Activated CD8-positive, alpha-beta memory T cell treated with anti-CD3 and anti-CD28 coated beads for 36 hours (primary cell): ENCODE data around the gene C19orf73. TPM values are rescaled to one million over a fixed set of nuclear protein-coding genes. Genes with fewer than 3 reads are reported as not detected.
"Not testable (repeated sequence)": the region's sequence is repeated elsewhere in the genome, so short reads cannot be mapped to it uniquely, and the experiment has no call there.

ENCODE experiments used
- CTCF ChIA-PET: fragments of 350-600 bp; sonication (Branson Sonifier 250); formaldehyde crosslinking; loops from one replicate; lab custom pipeline; 2021; ENCODE audit warnings: antibody characterized with exemption; lab: Charles Lee
- POLR2A ChIA-PET: fragments of 350-600 bp; sonication (Branson Sonifier 250); formaldehyde crosslinking; loops from one replicate; lab custom pipeline; 2021; ENCODE audit warnings: antibody characterized with exemption; lab: Charles Lee
- total RNA-seq, 2 experiments: library from RNA; stranded (reverse); gene quantifications; one replicate each; pipeline ENCODE4 v1.2.3, GENCODE V29; 2021

The C19orf73 gene
- total RNA-seq, 2 experiments from 2014 or later: 1.0 to 1.4 TPM

- POLR2A ChIA-PET: interaction anchor here (0.6 kb wide), 1 partner anchor 49 kb away, joined by 3 read pairs; no protein-coding TSS in a partner anchor
- CTCF ChIA-PET: interaction anchor here (0.7 to 1.1 kb wide), 2 partner anchors 27 to 215 kb away, joined by 3 read pairs; no protein-coding TSS in a partner anchor
Observed at GRCh38 chr19:49091391-49092038, 27.4 kb downstream of the C19orf73 start.

- ChIA-PET POLR2A (interaction anchor here (1.2 kb wide), 1 partner anchor 27 kb away, joined by 3 read pairs; no protein-coding TSS in a partner anchor), CTCF (interaction anchor here (0.6 to 2.5 kb wide), 6 partner anchors 12 to 375 kb away, joined by 3 to 9 read pairs (median 3); partner anchors contain the start of gene LIN7B)
Observed at GRCh38 chr19:49086296-49086695, 32.6 kb downstream of the C19orf73 start.

GRCh38 chr19:49085868-49086232 is 33.1 kb downstream of the C19orf73 start:
- POLR2A ChIA-PET: interaction anchor here (1.2 kb wide), 1 partner anchor 28 kb away, joined by 3 read pairs; no protein-coding TSS in a partner anchor

GRCh38 chr19:49085020-49085867 is 33.7 kb downstream of the C19orf73 start, which contains the start of gene SNRNP70:
SNRNP70 (plus strand) TSS chr19:49085451; CDS start chr19:49086415, 964 bp downstream.
- POLR2A ChIA-PET: interaction anchor here (1.2 kb wide), 1 partner anchor 28 kb away, joined by 3 read pairs; no protein-coding TSS in a partner anchor
- CTCF ChIA-PET: interaction anchor here (2.5 kb wide), 1 partner anchor 13 kb away, joined by 9 read pairs; no protein-coding TSS in a partner anchor

More at GRCh38 chr19:49085868-49086232, 33.1 kb downstream of the C19orf73 start:
- CTCF ChIA-PET: interaction anchor here (0.9 to 2.5 kb wide), 3 partner anchors 12 to 113 kb away, joined by 3 to 9 read pairs (median 3); partner anchors contain the start of gene LIN7B

- POLR2A ChIA-PET: interaction anchor here (0.7 kb wide), 2 partner anchors 29 to 89 kb away, joined by 4 to 9 read pairs; no protein-coding TSS in a partner anchor
- CTCF ChIA-PET: no interaction called here
Observed at GRCh38 chr19:49084206-49085019, 34.5 kb downstream of the C19orf73 start.

- ChIA-PET POLR2A (no interaction called here), CTCF (no interaction called here)
Observed at GRCh38 chr19:49081273-49081672, 37.7 kb downstream of the C19orf73 start.

GRCh38 chr19:49080392-49080791 is 38.6 kb downstream of the C19orf73 start:
- POLR2A ChIA-PET: no interaction called here
- CTCF ChIA-PET: interaction anchor here (1.2 kb wide), 1 partner anchor 17 kb away, joined by 4 read pairs; no protein-coding TSS in a partner anchor

GRCh38 chr19:49074869-49075268 is 44.1 kb downstream of the C19orf73 start:
- CTCF ChIA-PET: interaction anchor here (1.0 kb wide), 1 partner anchor 123 kb away, joined by 4 read pairs; no protein-coding TSS in a partner anchor
- POLR2A ChIA-PET: not testable (repeated sequence)

- CTCF ChIA-PET: interaction anchor here (0.7 to 1.6 kb wide), 5 partner anchors 18 to 156 kb away, joined by 3 to 4 read pairs (median 3); no protein-coding TSS in a partner anchor
- POLR2A ChIA-PET: no interaction called here
Observed at GRCh38 chr19:49073514-49074378, 45.2 kb downstream of the C19orf73 start.

GRCh38 chr19:49071860-49072547 is 46.9 kb downstream of the C19orf73 start:
- ChIA-PET CTCF (no interaction called here), POLR2A (no interaction called here)

GRCh38 chr19:49070416-49070815 is 48.5 kb downstream of the C19orf73 start:
- POLR2A ChIA-PET: no interaction called here

GRCh38 chr19:49069026-49069425 is 49.9 kb downstream of the C19orf73 start:
- POLR2A ChIA-PET: no interaction called here
- CTCF ChIA-PET: interaction anchor here (2.1 kb wide), 1 partner anchor 130 kb away, joined by 5 read pairs; no protein-coding TSS in a partner anchor

More at GRCh38 chr19:49070416-49070815, 48.5 kb downstream of the C19orf73 start:
- CTCF ChIA-PET: interaction anchor here (0.7 to 2.1 kb wide), 3 partner anchors 25 to 128 kb away, joined by 3 to 5 read pairs (median 4); partner anchors contain the start of gene RUVBL2

Other genes starting within 250 kb of the C19orf73 start
- gene PPP1R15A, start 246.7 kb downstream of the C19orf73 start, total RNA-seq: 10 to 100 TPM; 31.4 to 31.9 TPM
- gene TULP2, start 220.4 kb downstream of the C19orf73 start, total RNA-seq: not detected
- gene NUCB1, start 218.8 kb downstream of the C19orf73 start, total RNA-seq: 10 to 100 TPM; 89.2 to 89.5 TPM
- under 1 TPM; 0.32 to 0.67 TPM for gene DHDH, start 185.4 kb downstream of the C19orf73 start, total RNA-seq
- gene BAX, start 164.3 kb downstream of the C19orf73 start, total RNA-seq: 100 to 1,000 TPM; 272 to 279 TPM
- gene FTL, start 153.8 kb downstream of the C19orf73 start, total RNA-seq: 1,000 to 10,000 TPM; 1,469 to 1,496 TPM
- gene GYS1, start 125.8 kb downstream of the C19orf73 start, total RNA-seq: 10 to 100 TPM; 50.8 to 54.7 TPM
- gene RUVBL2, start 125.3 kb downstream of the C19orf73 start, total RNA-seq: 100 to 1,000 TPM; 173 to 175 TPM
- gene LHB, start 102.1 kb downstream of the C19orf73 start, total RNA-seq: not detected
- not detected for gene CGB3, start 94.8 kb downstream of the C19orf73 start, total RNA-seq
- gene CGB2, start 87.3 kb downstream of the C19orf73 start, total RNA-seq: not detected
- not detected for gene CGB1, start 82.2 kb downstream of the C19orf73 start, total RNA-seq
- gene CGB5, start 75.3 kb downstream of the C19orf73 start, total RNA-seq: not detected
- gene CGB8, start 70.0 kb downstream of the C19orf73 start, total RNA-seq: not detected
- gene CGB7, start 61.4 kb downstream of the C19orf73 start, total RNA-seq: not detected
- gene NTF4, start 54.3 kb downstream of the C19orf73 start, total RNA-seq: not detected
- not detected for gene KCNA7, start 46.4 kb downstream of the C19orf73 start, total RNA-seq
- 100 to 1,000 TPM; 201 TPM for gene SNRNP70, start 33.7 kb downstream of the C19orf73 start, total RNA-seq
- gene LIN7B, start 4.8 kb downstream of the C19orf73 start, total RNA-seq: 1 to 10 TPM; 4.7 to 4.9 TPM
- gene PPFIA3, start 401 bp upstream of the C19orf73 start, total RNA-seq: 1 to 10 TPM; 3.9 to 4.7 TPM
- gene HRC, start 36.3 kb upstream of the C19orf73 start, total RNA-seq: not detected
- gene TRPM4, start 38.6 kb upstream of the C19orf73 start, total RNA-seq: under 1 TPM in 1 of 2 experiments, not detected in 1; 0.13 TPM
- gene SLC6A16, start 206.0 kb upstream of the C19orf73 start, total RNA-seq: under 1 TPM; 0.57 to 0.95 TPM
- 100 to 1,000 TPM; 101 to 102 TPM for gene CD37, start 216.3 kb upstream of the C19orf73 start, total RNA-seq
- not detected for gene TEAD2, start 243.3 kb upstream of the C19orf73 start, total RNA-seq
- not detected for gene DKKL1, start 244.7 kb upstream of the C19orf73 start, total RNA-seq